NCI-H146 (cell line): Measurements from ENCODE around the gene SMARCD1.

Experiments used
- DNase-seq: peaks from one replicate; lab custom pipeline; 2025; lab: John Stamatoyannopoulos, UW

Gene SMARCD1

DNA sequence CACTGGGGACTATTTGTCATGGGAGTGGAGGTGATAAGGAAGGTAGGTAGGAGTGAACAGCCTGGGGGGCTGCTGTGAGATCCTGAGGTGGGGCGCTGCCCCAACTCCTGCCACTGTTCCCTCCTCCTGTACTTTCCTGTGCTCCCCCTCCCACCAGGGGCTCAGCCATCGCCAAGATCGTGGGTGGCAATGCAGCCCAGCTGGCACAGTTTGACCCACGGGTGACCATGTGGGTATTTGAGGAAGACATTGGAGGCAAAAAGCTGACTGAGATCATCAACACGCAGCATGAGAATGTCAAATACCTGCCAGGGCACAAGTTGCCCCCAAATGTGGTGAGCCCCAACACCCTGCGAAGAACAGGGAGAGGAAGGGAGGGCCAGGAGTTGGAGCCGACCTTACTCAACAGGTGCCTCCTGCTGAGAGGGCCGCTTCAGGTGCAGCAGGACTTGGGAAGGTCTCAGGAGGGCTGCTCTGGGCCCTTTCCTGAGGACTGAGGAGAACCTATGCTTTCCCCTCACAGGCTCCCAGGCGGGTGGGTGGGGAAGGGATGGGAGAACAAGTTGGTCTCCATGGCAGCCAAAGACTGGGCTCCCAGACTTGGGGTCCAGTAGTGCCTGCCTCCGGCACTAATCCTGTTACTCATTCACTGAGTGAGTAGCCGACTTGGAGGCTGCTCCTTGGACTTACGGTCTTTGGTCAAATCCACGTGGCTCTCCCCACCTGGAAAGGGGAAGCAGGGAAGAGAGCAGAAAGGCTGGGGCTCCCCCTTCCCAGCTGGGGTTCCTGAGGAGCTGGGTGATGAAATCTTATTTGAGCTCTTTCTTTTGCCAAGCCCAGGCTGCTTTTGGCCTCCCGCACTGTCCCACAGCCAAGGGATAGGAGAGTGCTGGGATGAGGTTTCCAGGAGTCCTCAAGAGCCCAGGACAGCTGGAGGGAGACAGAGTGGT is 19.6 kb downstream of the SMARCD1 start:
- DNase-seq: peak; percentile 15

- no peak for DNase-seq
Observed at GRCh38 chr12:50105913-50106450, 20.8 kb downstream of the SMARCD1 start.

DNA sequence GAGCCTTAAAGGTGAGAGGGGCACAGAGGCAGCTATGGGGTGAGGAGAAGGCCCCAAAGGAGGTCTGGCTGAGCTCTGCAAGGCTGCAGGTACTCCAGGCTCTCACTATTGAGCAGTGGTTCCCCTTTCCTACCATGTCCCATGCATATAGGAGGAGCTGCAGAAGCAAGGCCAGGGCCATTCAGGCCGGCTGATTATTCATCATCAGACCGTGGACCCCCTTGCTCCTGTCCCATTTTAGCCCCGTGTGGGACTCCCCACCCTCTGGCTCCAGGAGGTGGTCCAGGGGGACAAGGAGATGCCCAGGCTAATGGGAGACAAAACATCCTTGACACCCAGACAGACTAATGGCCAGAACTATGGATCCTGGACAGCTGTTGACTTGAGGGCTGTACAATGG is 21.8 kb downstream of the SMARCD1 start:
- DNase-seq: no peak

DNA sequence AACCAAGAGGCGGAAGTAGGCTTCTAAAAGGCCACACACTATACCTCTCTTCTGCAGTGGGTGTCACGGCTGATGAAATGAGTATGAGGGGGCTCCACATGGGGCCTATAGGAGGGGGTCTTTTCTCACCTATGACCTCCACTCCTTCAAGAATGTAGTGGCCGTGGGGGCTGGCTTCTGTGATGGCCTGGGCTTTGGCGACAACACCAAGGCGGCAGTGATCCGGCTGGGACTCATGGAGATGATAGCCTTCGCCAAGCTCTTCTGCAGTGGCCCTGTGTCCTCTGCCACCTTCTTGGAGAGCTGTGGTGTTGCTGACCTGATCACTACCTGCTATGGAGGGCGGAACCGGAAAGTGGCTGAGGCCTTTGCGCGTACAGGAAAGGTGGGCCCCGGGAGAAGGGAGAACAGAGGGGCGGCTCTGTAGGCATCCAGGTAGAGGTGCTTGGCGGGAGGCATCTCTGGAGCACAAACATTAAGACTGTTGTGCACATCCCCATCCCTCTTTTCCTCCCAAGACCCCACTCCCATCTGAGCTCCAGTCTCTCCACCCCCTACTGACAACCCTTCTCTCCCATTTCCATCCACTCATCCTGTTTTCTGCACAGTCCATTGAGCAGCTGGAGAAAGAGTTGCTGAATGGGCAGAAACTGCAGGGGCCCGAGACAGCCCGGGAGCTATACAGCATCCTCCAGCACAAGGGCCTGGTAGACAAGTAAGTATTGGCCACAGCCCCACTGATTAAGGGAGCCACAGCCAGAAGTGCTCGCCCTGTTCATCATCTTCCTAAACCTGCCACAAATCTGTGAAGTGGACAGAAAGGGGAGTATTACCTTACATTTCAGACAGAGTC is 22.5 kb downstream of the SMARCD1 start:
- DNase-seq: no peak

- no peak for DNase-seq
Observed at GRCh38 chr12:50109319-50109718, 24.2 kb downstream of the SMARCD1 start.

GRCh38 chr12:50110127-50110761 is 25.1 kb downstream of the SMARCD1 start:
- no peak for DNase-seq

GRCh38 chr12:50110762-50111351 is 25.7 kb downstream of the SMARCD1 start:
- peak; percentile 64 for DNase-seq

GRCh38 chr12:50111395-50111692 is 26.2 kb downstream of the SMARCD1 start:
- DNase-seq: no peak

GRCh38 chr12:50111693-50112455 is 26.7 kb downstream of the SMARCD1 start, which contains the start of gene COX14:
COX14 (plus strand) TSS chr12:50112236; CDS start chr12:50120044, 7,808 bp downstream.
- DNase-seq: peak; percentile 100

GRCh38 chr12:50112456-50113218 is 27.5 kb downstream of the SMARCD1 start:
- peak; percentile 81 for DNase-seq

DNA sequence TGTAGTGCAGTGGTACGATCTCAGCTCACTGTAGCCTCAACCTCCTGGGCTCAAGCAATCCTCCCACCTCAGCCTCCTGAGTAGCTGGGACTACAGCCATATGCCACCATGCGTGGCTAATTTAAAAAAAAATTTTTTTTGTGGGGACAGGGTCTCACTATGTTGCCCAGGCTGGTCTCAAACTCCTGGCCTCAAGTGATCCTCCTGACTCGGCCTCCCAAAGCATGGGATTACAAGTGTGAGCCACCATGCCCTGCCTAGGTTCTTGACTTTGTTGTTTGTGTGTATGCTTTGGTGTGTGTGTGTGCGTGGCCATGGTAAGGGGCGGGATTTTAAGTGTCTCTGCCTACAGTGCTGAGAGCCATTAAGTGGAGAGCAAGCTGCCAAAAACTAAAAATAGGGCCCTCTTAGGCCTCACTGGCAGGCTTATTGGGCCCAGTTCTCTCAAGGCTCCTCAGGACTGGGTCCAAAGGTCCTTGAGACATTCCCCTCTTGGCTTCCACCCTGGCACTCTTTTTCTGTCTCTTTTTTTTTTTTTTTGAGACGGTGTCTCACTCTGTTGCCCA is 32.0 kb downstream of the SMARCD1 start:
- DNase-seq: no peak

DNA sequence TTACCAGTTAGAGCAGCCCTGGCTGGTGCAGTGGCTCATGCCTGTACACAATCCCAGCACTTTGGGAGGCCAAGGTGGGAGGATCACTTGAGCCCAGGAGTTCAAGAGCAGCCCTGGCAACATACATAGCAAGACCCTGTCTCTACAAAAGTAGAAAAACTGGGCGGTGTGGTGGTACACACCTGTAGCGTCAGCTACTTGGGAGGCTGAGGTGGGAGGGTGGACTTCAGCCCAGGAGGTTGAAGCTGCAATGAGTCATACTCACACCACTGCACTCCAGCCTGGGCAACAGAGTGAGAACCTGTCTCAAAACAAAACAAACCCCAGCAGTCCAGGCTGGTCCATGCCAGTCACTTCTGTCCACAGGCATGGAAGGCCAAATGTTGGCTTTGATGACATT is 34.2 kb downstream of the SMARCD1 start:
- no peak for DNase-seq

- DNase-seq: no peak
Observed at GRCh38 chr12:50120521-50120920, 35.4 kb downstream of the SMARCD1 start.

- no peak for DNase-seq
Observed at GRCh38 chr12:50120953-50121352, 35.8 kb downstream of the SMARCD1 start.

DNA sequence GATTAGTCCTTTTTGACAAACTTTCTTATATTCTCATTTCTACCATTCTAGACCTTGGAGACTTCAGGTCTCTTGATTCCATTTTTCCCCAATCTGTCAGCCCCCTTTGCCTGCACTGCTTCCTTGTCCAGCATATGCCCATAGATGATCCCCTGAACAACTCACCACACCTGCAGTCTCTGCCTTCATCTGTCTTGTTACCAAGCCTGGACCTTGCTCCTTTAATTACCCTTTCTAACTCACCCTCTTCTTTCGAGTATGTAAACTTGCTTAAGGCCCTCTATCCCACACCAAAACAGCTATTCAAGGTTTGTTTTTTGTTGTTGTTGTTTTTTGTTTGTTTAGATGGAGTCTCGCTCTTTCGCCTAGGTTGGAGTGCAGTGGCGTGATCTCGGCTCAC is 36.5 kb downstream of the SMARCD1 start:
- no peak for DNase-seq

DNA sequence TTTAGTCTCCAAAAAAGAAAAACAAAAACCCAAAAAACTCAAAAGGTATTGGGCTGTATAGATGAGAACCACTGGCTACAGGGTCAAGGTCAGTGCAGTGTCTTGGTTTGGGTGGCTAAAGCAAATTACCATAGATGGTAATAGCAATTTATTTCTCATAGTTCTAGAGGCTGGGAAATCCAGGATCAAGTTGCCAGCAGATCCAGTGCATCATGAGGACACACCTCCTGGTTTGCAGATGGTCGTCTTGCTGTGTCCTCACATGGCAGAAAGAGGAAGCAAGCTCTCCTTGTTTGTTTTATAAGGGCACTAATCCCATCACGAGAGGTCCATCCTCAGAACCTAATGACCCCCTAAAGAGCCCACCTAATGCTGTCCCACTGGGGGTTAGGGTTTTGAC is 38.1 kb downstream of the SMARCD1 start:
- DNase-seq: no peak

DNA sequence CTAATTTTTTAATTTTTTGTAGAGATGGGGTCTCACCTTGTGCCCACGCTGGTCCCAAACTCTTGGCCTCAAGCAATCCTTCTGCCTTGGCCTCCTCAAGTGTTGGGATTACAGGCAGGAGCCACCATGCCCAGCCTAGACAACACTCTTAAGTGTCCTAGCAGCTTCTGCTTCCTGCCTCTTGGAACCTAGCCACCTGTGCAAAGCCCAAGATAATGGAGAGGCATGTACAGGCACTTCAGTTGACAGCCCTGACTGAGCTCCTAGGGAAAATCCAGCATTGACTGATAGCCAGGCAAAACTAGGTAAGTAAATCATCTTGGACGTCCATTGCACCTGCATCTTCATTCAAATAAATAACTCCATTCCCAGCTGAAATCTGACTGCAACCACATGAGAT is 42.4 kb downstream of the SMARCD1 start:
- no peak for DNase-seq

GRCh38 chr12:50129290-50129689 is 44.1 kb downstream of the SMARCD1 start:
- DNase-seq: no peak

DNA sequence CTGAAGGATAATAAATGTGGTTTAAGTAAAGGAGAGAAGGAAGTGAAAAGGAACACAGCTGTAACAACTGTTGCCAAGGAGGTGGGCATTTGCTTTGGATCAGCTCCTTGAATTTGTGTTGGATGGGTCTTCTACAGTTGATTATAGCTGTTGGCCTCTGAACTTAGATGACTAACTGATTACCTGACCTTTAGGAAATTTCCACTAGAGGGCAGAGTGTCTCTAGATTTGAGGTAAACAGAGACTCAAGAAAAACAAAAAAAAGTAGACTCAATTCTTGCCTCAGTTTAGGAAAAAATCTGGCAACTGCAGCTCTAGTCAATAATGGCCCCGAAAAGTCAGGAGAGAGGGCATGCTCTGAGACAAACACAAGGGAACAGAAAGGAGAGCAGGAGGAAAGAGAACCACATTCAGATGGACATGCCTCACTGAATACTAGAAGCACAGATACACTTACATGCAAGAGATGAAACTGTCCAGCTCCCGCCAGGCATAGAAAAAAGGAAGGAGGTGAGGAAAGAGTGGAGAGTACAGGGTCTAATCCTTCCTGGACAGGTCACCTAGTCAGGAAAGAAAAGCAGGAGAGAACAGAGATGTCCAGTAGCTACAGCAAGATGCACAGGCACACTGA is 47.5 kb downstream of the SMARCD1 start:
- DNase-seq: no peak
